Colonic mucosa (tissue), 4 donors: Measurements from ENCODE around the gene UPP2. TPM values are rescaled to one million over a fixed set of nuclear protein-coding genes. Genes with fewer than 3 reads are reported as not detected.

Source experiments
- DNase-seq: peaks from one replicate; pipeline ENCODE4 v3.0.0-alpha.2; 2020
- H3K27ac ChIP-seq: fragments of 200-600 bp; one replicate; pipeline ENCODE4 v1.8.0; 2021
- H3K27me3 ChIP-seq: fragments of 200-600 bp; one replicate; pipeline ENCODE4 v1.8.0; 2021
- H3K36me3 ChIP-seq: fragments of 200-600 bp; one replicate; pipeline ENCODE4 v1.8.0; 2021
- H3K4me1 ChIP-seq: fragments of 200-600 bp; one replicate; pipeline ENCODE4 v1.8.0; 2021; ENCODE audit warnings: mild to moderate bottlenecking
- H3K4me3 ChIP-seq: fragments of 200-600 bp; one replicate; pipeline ENCODE4 v1.8.0; 2021
- H3K9ac ChIP-seq, 2 donors: one replicate each; pipeline ENCODE4 v1.7.0; 2013; ENCODE audit warnings: control low read depth in 2 of 2, low read depth in 2 of 2, low read length in 2 of 2
- H3K9me3 ChIP-seq: fragments of 200-600 bp; one replicate; pipeline ENCODE4 v1.8.0; 2021
- CTCF ChIP-seq: fragments of 200-600 bp; IDR thresholded peaks from one replicate; pipeline ENCODE4 v1.8.0; 2022; ENCODE audit warnings: antibody characterized with exemption, mild to moderate bottlenecking
- intact Hi-C: fragments of 100-400 bp; cut with DNase I; formaldehyde crosslinking; loops from one replicate; pipeline ENCODE4 v1.14.1; 2022
- total RNA-seq, 2 donors: library from RNA; stranded (reverse); fragmentation: NEBNext Ultra II Directional in 1 of 2; extraction: Animal tissue kit (Norgen Biotek cat#: 25700) in 1 of 2; gene quantifications; one replicate each; pipeline ENCODE4 v1.2.1, GENCODE V29; 2021
- donor health status: healthy.
- donor health status: DM: no; HTN: no; CAD: no.
- donor health status: DM: no; HTN: no; CAD: no.

The UPP2 gene
- total RNA-seq, 2 donors from 2014 or later: not detected

DNA sequence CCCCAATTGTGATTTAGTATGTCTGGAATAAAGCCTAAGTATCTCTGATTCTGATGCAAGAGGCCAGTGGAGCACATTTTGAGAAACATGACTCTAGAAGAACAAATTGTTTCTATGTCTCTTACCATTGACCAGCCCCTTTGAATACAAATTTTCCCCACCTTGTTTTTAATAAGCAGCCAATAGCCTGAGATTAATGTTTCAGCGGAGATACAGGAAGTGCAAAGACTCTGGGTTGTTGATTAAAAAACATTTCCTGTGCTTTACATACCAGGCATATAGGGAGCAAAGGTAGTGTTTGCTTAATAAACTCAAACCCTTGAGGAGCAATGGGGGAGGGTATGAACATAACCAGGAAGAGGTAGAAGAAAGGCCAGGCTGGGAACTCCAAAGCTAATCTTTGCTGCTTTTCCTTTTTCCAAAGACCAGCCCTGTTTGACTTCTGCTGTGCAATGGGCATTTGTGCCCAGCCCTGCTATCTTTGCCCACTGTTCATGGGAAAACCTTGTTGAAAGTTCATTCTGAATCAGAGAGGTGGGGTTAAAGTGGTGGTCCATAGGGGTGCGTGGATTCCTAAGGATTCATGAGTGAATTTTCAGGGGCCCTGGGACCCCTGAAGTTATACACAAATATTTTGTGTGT lies 29.3 kb downstream of the UPP2 start:
- Histone ChIP-seq H3K9me3 (no peaks in the 10 kb centered on the region), H3K4me1 (peaks cover 8% of the 10 kb centered on the region), H3K27me3 (no peaks in the 10 kb centered on the region), H3K27ac (peak overlapping the region; percentile 73), H3K4me3 (no peak overlapping the region), H3K36me3 (no peaks in the 10 kb centered on the region), H3K9ac (peak overlapping the region in 1 of 2 donors; percentile 53)
- intact Hi-C loops: no loop called here
- TF ChIP-seq CTCF: no peak
- peak; percentile 60 for DNase-seq

GRCh38 chr2:158131483-158131912 lies 29.8 kb downstream of the UPP2 start:
- Histone ChIP-seq H3K36me3 (no peaks in the 10 kb centered on the region), H3K9ac (peak overlapping the region in 1 of 2 donors; percentile 53), H3K27me3 (no peaks in the 10 kb centered on the region), H3K4me1 (peaks cover 2% of the 10 kb centered on the region), H3K27ac (peak overlapping the region; percentile 73), H3K4me3 (no peak overlapping the region), H3K9me3 (no peaks in the 10 kb centered on the region)
- TF ChIP-seq CTCF: no peak
- no peak for DNase-seq
- intact Hi-C loops: no loop called here

DNA sequence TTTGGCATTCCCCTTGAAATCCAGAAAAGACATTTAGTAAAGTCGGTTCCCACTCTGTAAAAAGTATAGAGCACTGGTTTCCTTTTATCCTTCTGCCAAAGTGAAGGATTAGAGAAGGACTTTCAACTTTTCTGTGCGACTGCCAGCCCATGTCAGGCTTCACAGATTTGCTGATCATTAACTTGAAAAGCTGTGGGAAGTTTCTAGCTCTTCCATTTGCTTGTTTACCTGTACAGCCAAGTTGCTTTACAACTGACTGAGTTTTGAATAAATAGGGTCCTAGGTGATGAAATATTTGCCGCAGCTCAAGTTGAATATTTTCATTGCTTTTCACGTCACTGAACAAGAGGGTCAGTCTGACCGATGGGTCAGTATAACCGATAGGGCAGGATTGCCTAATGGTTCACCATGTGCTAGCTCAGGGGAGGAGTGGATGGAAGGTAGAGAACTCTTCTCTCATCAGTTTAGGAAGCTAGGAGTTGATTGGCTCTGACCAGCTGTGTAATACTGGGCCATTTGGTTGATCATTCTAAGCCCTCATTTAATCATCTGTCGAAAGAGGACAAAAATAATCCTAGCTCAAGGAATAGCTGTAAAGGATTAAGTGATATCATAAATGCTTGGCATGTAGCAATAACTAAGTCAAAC lies 30.4 kb downstream of the UPP2 start:
- H3K9ac ChIP-seq: peak overlapping the region in 1 of 2 donors; percentile 53
- H3K4me3 ChIP-seq: no peak overlapping the region
- H3K27ac ChIP-seq: peak overlapping the region; percentile 73
- intact Hi-C loops: no loop called here
- no peak for DNase-seq
- H3K9me3 ChIP-seq: no peaks in the 10 kb centered on the region
- no peaks in the 10 kb centered on the region for H3K36me3 ChIP-seq
- H3K27me3 ChIP-seq: no peaks in the 10 kb centered on the region
- H3K4me1 ChIP-seq: no peaks in the 10 kb centered on the region
- TF ChIP-seq CTCF: no peak

DNA sequence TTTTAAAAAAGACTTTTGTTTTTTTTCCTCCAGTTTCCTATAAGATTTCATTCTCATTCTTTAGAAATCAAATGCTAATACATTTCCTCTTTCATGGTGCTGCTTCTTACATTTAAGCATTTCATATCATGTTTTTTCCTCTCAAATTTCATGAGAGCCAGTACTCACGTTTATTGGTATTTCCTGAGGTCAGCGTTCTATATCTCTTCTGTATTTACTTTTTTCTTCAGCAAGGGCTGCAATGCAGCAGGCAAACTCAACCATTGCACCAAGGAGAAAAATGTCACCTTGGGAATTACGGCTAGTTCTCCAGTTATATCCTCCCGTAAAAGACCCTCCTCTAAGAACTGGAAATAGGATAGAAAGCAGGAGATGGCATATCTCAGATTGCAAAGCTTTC lies 32.4 kb downstream of the UPP2 start:
- DNase-seq: no peak
- no peak for TF ChIP-seq CTCF
- Histone ChIP-seq H3K4me3 (no peak overlapping the region), H3K4me1 (no peaks in the 10 kb centered on the region), H3K27ac (no peak overlapping the region), H3K36me3 (no peaks in the 10 kb centered on the region), H3K27me3 (no peaks in the 10 kb centered on the region), H3K9me3 (no peaks in the 10 kb centered on the region), H3K9ac (no peak overlapping the region)
- intact Hi-C loops: no loop called here

DNA sequence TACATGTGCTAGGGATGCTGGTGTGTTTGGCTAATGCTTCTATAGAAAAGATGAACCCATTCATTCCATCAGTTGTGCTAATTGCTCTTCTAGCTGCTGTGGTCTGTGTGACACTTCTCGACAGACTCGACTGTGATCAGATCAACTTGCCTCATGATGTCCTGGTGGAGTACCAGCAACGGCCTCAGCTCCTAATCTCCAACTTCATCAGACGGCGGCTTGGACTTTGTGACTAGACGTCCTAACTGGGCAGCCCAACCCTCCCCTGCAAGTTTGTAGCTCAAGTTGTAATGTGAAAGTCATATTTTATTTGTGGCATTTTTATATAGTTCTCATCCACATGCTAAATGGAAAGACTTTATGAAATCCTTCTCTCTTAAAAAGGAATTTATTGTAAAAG lies 33.0 kb downstream of the UPP2 start:
- DNase-seq: peak; percentile 78
- no peaks in the 10 kb centered on the region for H3K27me3 ChIP-seq
- H3K36me3 ChIP-seq: no peaks in the 10 kb centered on the region
- intact Hi-C loops: no loop called here
- H3K4me3 ChIP-seq: no peak overlapping the region
- H3K9ac ChIP-seq: no peak overlapping the region
- no peak overlapping the region for H3K27ac ChIP-seq
- TF ChIP-seq CTCF: no peak
- H3K9me3 ChIP-seq: no peaks in the 10 kb centered on the region
- no peaks in the 10 kb centered on the region for H3K4me1 ChIP-seq
